GM18861 (cell line): ENCODE results near the gene GREB1.
"Not testable (repeated sequence)": the region's sequence is repeated elsewhere in the genome, so short reads cannot be mapped to it uniquely, and the experiment has no call there.

Experiments used
- ATAC-seq: cut with Tn5 transposase; IDR thresholded peaks from one replicate; pipeline ENCODE4 v1.9.1; 2021; ENCODE audit not compliant: unreplicated experiment

The GREB1 gene

DNA sequence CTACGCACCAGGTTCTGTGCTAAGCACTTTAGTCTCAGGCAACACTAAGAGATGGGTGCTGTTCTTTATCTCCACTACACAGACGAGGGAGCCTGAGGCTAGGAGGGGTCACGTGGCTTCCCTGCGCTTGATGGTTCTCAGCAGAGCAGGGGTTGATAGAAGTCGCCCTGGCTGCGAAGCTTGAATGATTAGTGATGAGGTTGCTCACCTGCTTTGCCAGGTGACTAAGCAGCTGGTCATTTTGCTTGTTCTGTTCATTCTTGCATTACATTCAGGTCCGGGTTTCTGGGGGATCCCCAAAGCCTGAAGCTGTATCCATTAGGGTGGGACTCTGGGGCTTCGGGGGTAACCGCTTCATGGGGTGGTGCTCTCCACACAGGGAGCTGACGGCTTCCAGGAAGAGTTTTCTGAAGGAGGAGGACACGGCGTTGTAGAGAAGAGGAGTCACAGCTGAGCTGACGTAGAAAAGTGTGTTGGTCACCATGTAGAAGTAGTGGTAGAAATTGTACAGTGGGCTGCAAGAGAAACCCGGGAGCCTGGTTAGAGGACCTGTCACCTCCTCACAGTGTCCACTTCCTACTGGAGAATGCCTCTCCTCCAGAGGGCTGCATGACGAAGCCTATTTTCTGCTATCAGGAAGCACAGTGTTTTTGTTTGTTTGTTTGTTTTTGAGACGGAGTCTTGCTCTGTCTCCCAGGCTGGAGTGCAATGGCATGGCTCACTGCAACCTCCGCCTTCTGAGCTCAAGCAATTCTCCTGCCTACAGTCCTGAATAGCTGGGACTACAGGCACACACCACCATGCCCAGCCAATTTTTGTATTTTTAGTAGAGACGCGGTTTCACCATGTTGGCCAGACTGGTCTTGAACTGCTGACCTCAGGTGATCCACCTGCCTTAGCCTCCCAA lies 124.6 kb downstream of the GREB1 start:
- no peak for ATAC-seq

DNA sequence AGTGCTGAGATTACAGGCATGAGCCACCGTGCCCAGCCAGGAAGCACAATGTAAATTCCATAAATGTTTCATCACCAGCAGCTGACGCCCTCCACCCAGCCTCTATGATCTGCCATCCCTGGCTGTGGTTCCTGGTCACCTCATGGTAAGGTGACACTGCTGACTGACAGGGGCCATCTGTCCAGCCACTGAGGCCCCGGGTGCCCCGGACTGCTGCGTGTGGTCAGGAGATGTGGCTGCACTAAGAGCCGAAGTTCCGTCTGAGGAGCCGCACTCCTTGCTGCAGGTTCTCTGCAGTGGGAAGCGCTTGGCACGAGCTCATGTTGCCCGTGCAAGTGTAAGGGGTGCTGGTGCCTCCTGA lies 125.2 kb downstream of the GREB1 start:
- no peak for ATAC-seq

DNA sequence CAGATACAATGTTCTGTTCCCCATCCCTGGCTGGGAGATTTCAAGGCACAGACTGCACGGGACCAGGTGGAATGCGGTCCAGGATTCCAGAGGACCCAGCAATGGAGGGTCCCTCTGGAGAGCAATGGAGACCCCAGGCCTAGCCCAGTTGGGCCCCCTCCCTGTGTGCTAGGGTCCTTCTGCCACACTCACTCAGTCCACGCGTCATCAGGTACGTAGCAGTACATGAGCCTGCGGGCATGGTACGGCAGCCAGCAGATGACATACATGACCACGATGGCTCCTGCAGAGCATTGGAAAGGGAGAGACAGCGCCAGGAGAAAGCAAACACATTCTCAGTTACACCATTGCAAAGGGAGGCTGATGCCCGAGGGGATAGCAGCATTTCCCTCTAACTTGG lies 126.0 kb downstream of the GREB1 start:
- ATAC-seq: no peak

DNA sequence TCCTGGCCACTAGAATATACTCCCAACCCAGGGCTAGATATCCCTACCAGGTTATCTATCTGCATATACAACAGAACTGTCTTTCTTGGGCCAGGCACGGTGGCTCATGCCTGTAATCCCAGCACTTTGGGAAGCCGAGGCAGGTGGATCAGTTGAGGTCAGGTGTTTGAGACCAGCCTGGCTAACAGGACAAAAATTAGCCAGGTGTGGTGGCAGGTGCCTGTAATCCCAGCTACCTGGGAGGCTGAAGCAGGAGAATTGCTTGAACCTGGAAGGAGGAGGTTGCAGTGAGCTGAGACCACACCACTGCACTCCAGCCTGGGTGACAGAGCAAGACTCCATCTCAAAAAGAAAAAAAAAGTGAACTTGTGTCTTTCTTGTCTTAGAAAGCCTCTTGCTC lies 126.6 kb downstream of the GREB1 start:
- not testable (repeated sequence) for ATAC-seq

DNA sequence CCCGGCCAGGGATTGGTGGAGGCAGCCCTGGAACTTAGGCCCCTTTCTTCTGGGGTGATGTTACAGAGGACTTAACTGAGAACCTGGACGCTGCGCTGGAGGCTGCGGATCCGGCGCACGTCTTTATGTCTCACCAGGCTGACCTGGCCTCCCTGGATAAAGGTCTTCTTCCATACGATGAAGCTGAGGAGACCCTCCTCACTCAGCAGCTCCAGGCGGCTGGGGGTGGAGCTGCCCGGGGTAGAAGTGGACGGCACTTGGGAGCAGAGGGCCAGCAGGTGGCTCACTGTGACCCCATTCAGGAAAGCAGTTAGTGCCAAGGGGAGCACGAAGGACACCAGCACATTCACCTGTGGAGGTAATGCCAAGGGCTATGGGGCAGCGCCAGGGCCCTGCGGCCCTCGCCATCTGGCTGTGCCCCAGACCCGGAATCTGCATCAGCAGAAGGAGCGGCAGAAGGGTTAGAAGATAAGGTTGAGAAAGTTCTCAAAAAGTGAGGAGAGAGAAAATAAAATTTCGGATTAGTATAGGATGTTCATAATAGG lies 128.1 kb downstream of the GREB1 start:
- ATAC-seq: no peak

DNA sequence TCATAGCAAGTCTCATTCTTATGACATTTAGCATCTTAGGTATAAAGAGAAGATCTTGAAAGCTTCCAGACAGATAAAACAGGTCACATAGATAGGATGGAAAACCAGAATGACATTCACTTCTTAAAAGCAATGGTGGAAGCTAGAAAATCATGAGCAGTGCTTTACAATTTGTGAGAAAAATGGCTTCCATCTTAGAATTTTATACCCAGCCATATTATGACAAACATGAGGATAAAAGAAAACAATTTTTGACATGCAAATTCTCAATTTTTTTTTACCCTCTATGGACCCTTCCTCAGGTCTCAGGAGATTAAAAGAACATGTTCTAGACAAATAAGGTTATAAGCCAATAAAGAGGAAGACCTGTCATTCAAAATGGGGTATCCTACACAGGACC lies 129.0 kb downstream of the GREB1 start:
- ATAC-seq: no peak

DNA sequence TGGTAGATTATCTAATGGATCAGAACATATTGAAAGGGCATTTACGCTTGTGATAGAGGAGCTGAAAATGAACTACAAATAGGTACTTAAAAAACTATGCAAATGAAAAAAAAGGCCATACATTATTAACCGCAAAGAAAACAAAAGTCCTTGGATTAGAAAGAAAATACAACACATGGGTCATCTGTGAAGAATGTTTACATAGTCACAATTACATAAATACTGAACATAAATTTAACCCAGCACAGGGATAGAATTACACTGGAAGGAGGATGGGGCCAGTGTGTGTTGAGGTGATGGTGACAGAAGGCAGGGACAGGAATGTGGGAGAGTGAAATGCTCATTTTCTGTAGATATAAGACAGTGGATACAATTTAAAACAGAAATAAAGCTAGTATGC lies 129.6 kb downstream of the GREB1 start:
- no peak for ATAC-seq

DNA sequence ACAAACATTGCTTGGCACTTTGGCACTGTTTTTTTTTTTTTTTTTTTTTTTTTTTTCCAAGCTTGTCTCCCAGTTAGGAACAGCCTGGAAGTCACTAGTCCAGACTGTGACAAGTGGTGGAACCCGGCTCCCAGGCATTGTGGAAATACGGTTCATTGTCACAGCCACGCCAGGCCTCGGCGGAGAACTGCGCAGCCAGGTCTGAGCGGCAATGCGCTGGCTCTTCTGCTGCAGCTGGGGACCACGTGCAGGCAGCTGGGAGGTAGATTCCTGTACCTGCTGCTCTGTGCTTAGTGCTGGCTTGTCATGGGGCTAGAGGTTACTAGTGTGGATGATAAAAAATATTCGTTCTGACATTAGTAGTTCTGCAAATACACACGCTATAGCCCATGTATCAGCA lies 131.2 kb downstream of the GREB1 start:
- no peak for ATAC-seq

DNA sequence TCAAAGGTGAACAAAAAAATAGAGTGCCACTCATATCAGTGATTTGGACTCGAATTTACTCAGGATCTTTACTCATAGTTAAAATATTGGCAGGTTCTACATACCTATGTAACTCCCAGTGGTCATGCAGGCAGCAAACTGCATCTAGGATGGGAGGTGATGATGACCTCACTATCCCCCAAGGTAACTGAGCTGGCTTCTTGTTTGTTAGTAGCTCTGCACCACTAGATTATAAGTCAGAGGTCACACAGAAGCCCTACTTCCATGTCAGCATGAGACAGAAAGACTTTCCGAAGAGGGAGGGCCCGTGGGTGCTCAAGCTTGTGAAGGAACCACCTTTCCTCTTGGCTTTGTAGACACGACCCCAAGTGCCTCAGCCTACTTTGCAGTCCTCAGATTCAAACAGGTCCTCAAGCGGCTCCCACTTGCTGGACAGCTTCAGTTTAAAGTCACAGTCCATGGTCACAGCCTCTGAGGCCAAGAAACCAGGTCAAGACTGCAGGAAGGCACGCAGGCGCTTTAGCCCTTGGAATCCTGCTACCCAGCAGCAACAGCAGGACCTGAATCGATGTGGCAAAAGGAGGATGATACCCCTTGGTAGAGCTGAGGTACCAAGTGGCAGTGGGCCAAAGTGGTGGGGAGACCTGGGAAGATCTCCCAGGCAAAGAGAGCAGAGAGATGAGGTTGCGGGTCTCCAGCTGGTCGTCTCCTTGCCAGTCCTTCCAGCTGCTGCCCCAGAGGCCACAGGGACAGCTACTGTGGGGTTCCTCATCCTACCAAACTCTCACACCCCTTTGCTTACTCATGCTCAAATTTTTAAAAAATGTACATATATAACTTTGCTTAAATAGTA lies 131.9 kb downstream of the GREB1 start:
- ATAC-seq: no peak

DNA sequence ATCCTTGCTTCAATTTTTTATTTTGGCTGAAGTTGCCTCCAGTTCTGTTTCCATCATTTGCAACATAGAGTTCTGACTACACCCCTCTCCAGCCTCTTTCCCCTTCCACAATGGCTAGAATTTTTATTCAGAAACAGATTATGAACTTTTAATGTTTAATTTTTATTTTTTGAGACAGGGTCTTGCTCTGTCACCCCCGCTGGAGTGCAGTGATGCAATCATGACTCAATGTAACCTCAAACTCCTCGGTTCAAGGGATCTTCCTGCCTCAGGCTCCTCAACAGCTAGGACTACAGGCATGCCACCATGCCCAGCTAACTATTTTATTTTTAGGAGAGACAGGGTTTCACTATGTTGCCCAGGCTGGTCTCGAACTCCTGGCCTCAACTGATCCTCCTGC lies 133.3 kb downstream of the GREB1 start:
- no peak for ATAC-seq

DNA sequence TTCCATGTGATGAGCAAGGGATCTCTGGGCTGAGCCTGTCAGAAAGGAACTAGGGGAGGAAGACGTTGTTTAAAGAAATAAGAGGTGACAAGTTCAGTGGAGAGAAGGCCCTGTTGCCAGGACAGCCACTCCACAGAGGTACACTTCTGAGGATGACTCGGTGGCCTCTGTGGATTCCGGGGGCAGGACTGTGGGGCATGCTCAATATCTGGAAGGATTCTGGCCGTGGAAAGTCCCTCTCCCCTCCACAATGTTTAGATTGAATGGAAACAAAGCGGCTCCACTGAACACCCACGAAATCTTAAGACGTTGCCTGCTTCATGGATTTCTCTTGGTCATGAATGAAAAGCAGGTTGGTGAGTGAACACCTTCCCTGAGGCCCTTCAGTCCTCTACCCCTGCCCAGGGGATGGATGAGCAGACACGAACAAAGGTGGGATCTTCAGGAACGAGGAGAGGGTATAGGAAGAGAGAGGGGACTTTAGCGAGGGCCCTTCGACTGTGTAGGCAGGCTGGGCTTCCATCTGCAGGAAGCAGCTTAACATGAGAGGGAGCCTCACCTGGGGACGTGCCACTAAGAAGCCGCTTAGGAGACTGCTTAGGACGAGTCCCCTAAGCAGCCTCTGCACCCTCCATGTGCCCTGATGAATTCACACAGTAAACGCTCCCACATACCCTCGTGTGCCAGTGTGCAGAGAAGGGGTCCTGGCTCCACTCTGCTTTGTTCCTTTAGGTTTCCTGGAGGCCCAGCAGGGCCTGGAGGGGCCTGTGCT lies 134.2 kb downstream of the GREB1 start:
- ATAC-seq: no peak

DNA sequence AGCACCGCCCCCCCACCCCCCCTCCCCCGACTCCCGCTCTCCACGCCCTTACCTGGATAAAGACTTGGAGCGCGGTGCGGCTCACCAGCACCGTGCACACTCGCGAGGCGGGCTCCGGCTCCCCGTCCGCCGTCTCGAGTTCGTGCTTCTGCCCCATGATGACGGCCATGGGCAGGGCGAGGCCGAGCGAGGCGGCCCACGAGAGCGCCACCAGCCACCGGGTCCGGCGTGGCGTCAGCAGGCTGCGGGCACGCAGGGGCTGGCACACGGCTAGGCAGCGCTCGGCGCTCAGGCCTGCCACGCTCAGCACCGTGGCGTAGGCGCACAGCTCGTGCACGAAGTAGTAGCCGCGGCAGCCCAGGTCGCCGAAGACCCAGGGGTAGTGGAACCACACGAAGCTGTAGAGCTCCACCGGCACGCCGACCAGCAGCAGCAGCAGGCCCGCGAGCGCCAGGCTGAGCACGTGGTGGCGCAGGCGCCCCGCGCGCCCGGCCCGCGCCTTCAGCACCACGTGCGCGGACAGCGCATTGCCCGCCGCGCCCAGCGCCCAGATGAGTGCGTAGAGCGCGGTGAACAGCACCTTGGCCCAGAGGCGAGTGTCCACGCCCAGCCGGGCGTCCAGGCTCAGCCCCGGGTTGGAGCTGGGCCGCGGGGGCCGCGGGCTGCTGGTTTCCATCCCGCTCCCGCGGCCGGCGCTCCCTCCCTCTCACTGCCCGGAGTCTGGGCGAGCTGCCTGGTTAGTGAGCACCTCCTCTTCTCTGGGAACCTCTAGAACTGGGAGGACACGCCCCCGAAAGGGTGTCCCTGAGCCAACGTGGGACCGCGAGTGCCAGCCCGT lies 135.8 kb downstream of the GREB1 start, which contains the start of gene NTSR2:
NTSR2 (minus strand) TSS at position 742 of the 838 bp plus-strand sequence; CDS start at position 676, 66 bp downstream.
- ATAC-seq: no peak

DNA sequence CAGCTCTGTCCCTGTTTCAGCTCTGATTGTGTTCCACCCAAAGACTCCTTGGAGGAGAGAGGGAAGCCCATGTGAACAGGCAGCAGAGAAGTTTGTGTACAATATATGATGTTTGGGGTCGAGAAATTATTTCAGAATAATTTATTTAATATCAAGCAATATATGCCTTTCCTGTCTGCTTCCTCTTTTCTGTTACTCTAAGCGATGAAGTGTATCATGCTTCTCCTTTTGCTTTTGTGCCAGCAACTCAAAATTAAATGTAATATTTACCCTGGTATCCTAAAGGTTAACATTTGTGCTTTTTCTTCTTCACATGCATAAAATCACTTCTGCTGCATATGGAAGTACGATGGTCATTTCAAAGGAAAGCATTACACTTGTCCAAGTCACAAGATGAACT lies 138.6 kb downstream of the GREB1 start:
- ATAC-seq: no peak

DNA sequence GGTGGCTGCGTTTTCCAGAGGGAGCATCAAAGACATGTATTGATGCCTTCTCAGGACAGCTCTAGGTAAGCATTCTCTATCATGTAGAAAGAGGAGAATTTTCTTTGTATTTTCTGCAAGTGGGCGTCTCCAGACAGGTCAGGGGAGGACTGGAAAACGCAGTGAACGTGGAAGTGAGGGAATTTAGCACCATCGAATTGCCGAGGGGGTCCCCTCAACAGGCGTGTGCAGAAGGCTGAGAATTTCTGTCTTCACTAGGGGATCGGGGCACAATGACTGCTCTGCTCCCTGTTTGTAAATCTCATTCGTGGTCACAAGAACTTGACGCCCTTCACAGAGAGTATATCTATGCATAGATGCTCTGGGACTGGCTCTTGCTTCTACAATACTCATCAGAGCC lies 141.1 kb downstream of the GREB1 start:
- no peak for ATAC-seq

DNA sequence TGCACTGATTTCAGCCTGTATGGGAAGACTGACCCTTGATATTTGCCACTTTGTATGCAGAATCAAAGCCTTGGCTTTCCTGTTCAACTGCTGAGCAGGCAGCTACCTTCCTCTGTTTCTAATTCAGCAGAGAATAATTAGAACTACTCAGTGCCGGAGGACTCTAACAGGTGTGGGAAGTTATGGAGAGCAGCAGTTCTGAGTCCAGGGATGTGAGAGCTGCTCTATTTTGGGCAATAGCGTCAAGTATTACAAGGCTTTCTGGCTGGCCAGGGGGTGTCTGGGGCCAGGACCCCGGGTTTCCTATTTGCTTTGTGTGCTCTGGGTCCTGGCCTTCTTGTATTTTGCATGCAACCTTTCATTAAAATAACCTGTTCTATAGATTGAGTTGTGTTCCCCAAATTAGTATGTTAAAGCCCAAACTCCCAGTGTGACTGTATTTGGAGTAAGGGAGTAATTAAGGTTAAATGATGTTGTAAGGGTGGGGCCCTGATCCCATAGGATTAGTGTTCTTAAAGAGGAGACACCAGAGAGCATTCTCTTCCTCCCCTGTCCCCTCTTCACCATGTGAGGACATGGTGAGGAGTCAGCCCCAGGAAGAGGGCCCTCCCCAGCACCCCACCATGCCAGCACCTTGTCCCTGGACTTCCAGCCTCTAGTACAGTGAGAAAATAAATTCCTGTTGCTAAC lies 141.7 kb downstream of the GREB1 start:
- ATAC-seq: no peak

DNA sequence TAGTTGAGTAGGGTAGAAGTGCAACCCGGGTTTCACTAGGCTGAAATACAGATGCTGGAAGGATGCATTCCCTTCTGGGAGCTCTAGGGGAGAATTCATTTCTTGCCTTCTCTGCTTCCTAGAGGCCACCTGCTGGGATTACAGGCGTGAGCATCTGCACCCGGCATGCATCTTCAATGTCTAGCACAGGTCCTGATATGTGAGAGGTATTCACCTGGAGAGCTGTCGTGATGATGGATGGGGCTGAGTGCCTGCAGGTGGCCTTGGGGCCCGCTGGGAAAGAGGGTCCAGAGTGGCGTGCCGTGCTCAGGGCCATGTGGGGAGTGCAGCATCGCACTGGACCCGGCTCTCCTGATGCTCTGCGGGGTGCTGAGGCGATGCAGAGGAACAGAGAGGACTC lies 142.8 kb downstream of the GREB1 start:
- no peak for ATAC-seq

DNA sequence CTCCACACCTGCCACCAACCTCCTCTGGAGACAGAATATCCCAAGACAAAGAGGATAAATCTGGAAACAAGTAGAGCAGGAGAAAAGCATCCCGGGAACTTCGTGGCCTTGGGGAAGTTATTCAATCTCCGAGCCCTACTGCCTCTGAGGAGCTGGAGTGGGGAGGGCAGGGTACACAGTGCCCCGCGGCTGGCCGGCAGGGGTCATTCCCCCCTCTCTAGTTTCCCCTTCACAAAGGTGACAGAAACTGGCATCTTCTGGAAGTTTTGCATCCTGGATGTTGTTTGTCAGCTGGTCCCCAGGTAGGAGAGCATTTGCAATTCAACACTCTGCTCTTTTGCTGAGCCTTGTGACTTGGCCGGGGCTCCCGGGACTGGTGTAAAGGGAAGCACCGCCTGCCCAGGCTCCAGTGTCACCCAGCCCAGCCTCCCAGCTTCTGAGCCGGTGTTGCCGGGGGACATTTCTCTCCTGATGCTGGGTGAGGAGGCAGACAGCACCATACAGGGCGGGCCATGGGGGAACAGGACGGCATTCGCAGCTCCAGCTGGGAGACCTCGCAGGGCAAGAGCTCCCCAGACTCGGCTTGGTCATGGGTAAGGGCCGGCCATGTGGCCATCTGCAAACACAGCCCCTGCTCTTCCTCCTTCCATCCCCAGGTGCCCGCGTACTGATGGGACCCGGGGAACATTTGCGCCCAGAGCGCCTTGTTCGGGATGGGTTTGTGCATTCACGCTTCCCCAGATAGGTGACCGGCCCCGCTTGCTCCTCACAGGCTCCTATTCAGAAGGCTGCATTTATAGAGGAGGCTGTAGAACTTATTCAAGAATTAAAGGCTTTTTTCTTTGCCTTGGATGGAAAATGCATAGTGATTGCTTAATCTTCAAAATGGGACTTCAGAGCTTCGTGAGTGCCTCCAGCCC lies 143.6 kb downstream of the GREB1 start:
- no peak for ATAC-seq

DNA sequence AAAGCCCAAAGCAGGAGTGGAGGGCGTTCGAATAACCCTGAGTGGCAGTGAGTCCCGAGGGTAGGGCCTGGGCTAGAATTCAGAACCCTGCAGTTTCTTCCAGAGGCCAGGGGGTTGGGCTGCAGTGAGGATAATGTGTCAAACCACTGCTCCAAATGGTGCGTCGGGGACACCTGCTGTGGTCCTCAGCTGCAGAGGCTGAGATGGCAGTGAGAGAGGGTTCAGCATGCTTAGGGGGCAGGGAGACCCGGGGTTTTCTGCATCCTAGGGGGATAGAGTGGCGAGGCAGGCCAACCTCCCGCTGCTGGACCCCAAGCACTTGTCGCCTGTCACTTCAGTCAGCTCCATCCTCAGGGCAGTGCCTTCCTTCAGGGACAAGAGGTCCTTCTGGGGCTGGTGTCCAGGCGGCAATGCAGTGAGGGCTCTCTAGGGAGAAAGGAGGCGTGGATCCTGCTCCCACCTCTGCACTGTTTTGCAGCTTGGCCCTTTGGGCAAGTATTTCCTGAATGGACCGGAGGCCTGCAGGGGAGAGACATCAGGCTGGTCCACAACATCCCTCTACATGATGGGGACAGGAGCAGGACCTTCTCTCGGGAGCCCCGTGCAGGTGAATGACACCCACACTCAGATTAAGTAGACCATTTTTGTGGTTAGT lies 144.6 kb downstream of the GREB1 start:
- ATAC-seq: no peak
